Endothelial cell (in vitro differentiated cells): ENCODE data around the gene CACNA1D. TPM values are rescaled to one million over a fixed set of nuclear protein-coding genes. Genes with fewer than 3 reads are reported as not detected.

ENCODE experiments used
- DNase-seq: peaks from one replicate; pipeline ENCODE4 v3.0.0; 2021; ENCODE audit warnings: low spot score
- H3K27ac Mint-ChIP-seq: one replicate; pipeline ENCODE4 v1.8.0; 2021; ENCODE audit warnings: mixed read lengths, inconsistent platforms; ENCODE audit not compliant: unreplicated experiment
- H3K27me3 Mint-ChIP-seq: one replicate; pipeline ENCODE4 v1.8.0; 2021; ENCODE audit warnings: mild to moderate bottlenecking, moderate library complexity, mixed read lengths, inconsistent platforms; ENCODE audit not compliant: unreplicated experiment
- H3K36me3 Mint-ChIP-seq: one replicate; pipeline ENCODE4 v1.8.0; 2021; ENCODE audit warnings: mild to moderate bottlenecking, low read depth, mixed read lengths, inconsistent platforms; ENCODE audit not compliant: unreplicated experiment
- H3K4me1 Mint-ChIP-seq: one replicate; pipeline ENCODE4 v1.8.0; 2021; ENCODE audit warnings: mild to moderate bottlenecking, mixed read lengths, inconsistent platforms; ENCODE audit not compliant: unreplicated experiment
- H3K4me3 Mint-ChIP-seq: one replicate; pipeline ENCODE4 v1.8.0; 2021; ENCODE audit warnings: mild to moderate bottlenecking, mixed read lengths, inconsistent platforms; ENCODE audit not compliant: unreplicated experiment
- H3K9me3 Mint-ChIP-seq: one replicate; pipeline ENCODE4 v1.8.0; 2021; ENCODE audit warnings: mixed read lengths, inconsistent platforms; ENCODE audit not compliant: unreplicated experiment
- CTCF ChIP-seq: fragments of 200-600 bp; sonication (generic); IDR thresholded peaks from one replicate; pipeline ENCODE4 v1.5.0; 2021; ENCODE audit warnings: antibody characterized with exemption; ENCODE audit not compliant: unreplicated experiment
- total RNA-seq: library from RNA; stranded (reverse); fragmentation: NEBNext Ultra II Directional; extraction: Animal tissue kit (Norgen Biotek cat#: 25700); gene quantifications from one replicate; pipeline ENCODE4 v1.2.1, GENCODE V29; 2021; ENCODE audit not compliant: unreplicated experiment

CACNA1D gene
- total RNA-seq, 1 donor from 2014 or later, result 208 TPM

GRCh38 chr3:53553200-53553599 is 58.8 kb downstream of the CACNA1D start:
- H3K27ac Mint-ChIP-seq, result no peak overlapping the region
- H3K9me3 Mint-ChIP-seq, result no peaks in the 10 kb centered on the region
- peaks cover 2% of the 10 kb centered on the region for H3K27me3 Mint-ChIP-seq

GRCh38 chr3:53554559-53555067 is 60.2 kb downstream of the CACNA1D start:
- no peaks in the 10 kb centered on the region for H3K36me3 Mint-ChIP-seq
- peaks cover 2% of the 10 kb centered on the region for H3K4me1 Mint-ChIP-seq
- DNase-seq, result no peak
- H3K27ac Mint-ChIP-seq, result no peak overlapping the region
- peaks cover 2% of the 10 kb centered on the region for H3K27me3 Mint-ChIP-seq
- no peak overlapping the region for H3K4me3 Mint-ChIP-seq
- H3K9me3 Mint-ChIP-seq, result no peaks in the 10 kb centered on the region
- no peak for TF ChIP-seq CTCF

More at GRCh38 chr3:53553200-53553599, 58.8 kb downstream of the CACNA1D start:
- H3K4me3 Mint-ChIP-seq, result no peak overlapping the region
- no peaks in the 10 kb centered on the region for H3K36me3 Mint-ChIP-seq
- DNase-seq, result no peak
- TF ChIP-seq CTCF, result no peak
- H3K4me1 Mint-ChIP-seq, result peaks cover 2% of the 10 kb centered on the region

- Mint-ChIP-seq H3K9me3 (no peaks in the 10 kb centered on the region), H3K27ac (no peak overlapping the region)
These were observed 60.7 kb downstream of the CACNA1D start for GRCh38 chr3:53555068-53555588.

GRCh38 chr3:53566461-53567145 is 72.2 kb downstream of the CACNA1D start:
- H3K27ac Mint-ChIP-seq, result no peak overlapping the region
- no peak overlapping the region for H3K4me3 Mint-ChIP-seq

More at GRCh38 chr3:53555068-53555588, 60.7 kb downstream of the CACNA1D start:
- peaks cover 2% of the 10 kb centered on the region for H3K27me3 Mint-ChIP-seq
- no peak for DNase-seq
- H3K4me3 Mint-ChIP-seq, result no peak overlapping the region
- no peaks in the 10 kb centered on the region for H3K36me3 Mint-ChIP-seq
- no peak for TF ChIP-seq CTCF
- peaks cover 2% of the 10 kb centered on the region for H3K4me1 Mint-ChIP-seq

More at GRCh38 chr3:53566461-53567145, 72.2 kb downstream of the CACNA1D start:
- DNase-seq, result no peak
- H3K36me3 Mint-ChIP-seq, result no peaks in the 10 kb centered on the region
- H3K27me3 Mint-ChIP-seq, result no peaks in the 10 kb centered on the region
- no peaks in the 10 kb centered on the region for H3K9me3 Mint-ChIP-seq
- H3K4me1 Mint-ChIP-seq, result no peaks in the 10 kb centered on the region
- no peak for TF ChIP-seq CTCF
